IMR-90 (cell line): ENCODE results near the gene PCGF2. TPM values are rescaled to one million over a fixed set of nuclear protein-coding genes. Genes with fewer than 3 reads are reported as not detected.

Experiments used
- ATAC-seq: fragments of 200-7000 bp; cut with Tn5 transposase; 2 replicates; pipeline ENCODE4 v1.9.1; 2020; ENCODE audit warnings: low read depth, mild to moderate bottlenecking, moderate library complexity
- BruUV-seq: library from RNA; stranded (reverse); fragments of 400-500 nt; replicated peaks from 2 replicates; lab custom pipeline; 2021; lab: Mats Ljungman, UMichigan
- CTCF ChIA-PET: fragments of 300-600 bp; formaldehyde crosslinking; extraction: SDS; loops from one replicate; lab custom pipeline; 2021; ENCODE audit warnings: antibody characterized with exemption; lab: Yijun Ruan, JAX
- POLR2A ChIA-PET: fragments of 300-600 bp; sonication (Branson Sonifier 250); formaldehyde crosslinking; loops from one replicate; lab custom pipeline; 2022; ENCODE audit warnings: antibody characterized with exemption; ENCODE audit not compliant: unreplicated experiment; lab: Charles Lee
- DNase-seq: peaks from one replicate; pipeline ENCODE4 v3.0.0; 2013
- H2AFZ ChIP-seq: replicated peaks from 2 replicates; pipeline ENCODE3; 2013; ENCODE audit warnings: low read length, mild to moderate bottlenecking; ENCODE audit not compliant: poor library complexity
- H2AK5ac ChIP-seq: 2 replicates; pipeline ENCODE4 v1.6.1; 2013; ENCODE audit warnings: low read depth, low read length, inconsistent platforms
- H2AK9ac ChIP-seq: replicated peaks from 2 replicates; pipeline ENCODE3; 2013; ENCODE audit warnings: mild to moderate bottlenecking, low read depth, low read length, moderate library complexity; ENCODE audit not compliant: poor library complexity
- H2BK120ac ChIP-seq: 2 replicates; pipeline ENCODE4 v1.6.1; 2013; ENCODE audit warnings: low read depth, low read length, inconsistent platforms
- H2BK15ac ChIP-seq: 3 replicates; pipeline ENCODE4 v1.6.1; 2013; ENCODE audit warnings: low read depth, low read length, inconsistent platforms
- H2BK20ac ChIP-seq: 2 replicates; pipeline ENCODE4 v1.6.1; 2013; ENCODE audit warnings: low read depth, mild to moderate bottlenecking, inconsistent platforms, low read length, moderate library complexity
- H2BK5ac ChIP-seq: 2 replicates; pipeline ENCODE4 v1.6.1; 2013; ENCODE audit warnings: mild to moderate bottlenecking, low read depth, low read length, inconsistent platforms; ENCODE audit not compliant: poor library complexity, severe bottlenecking
- H3K14ac ChIP-seq: replicated peaks from 2 replicates; pipeline ENCODE4 v1.6.1; 2013; ENCODE audit warnings: low read depth, low read length, inconsistent platforms
- H3K18ac ChIP-seq: 2 replicates; pipeline ENCODE4 v1.6.1; 2013; ENCODE audit warnings: low read depth, low read length, control low read depth
- H3K23ac ChIP-seq: 2 replicates; pipeline ENCODE4 v1.6.1; 2013; ENCODE audit warnings: low read depth, low read length, inconsistent platforms
- H3K27ac ChIP-seq: 2 replicates; pipeline ENCODE4 v1.5.1; 2013; ENCODE audit warnings: mild to moderate bottlenecking, control low read depth, low read length; ENCODE audit not compliant: insufficient read depth
- H3K27me3 ChIP-seq: 2 replicates; pipeline ENCODE4 v1.6.1; 2013; ENCODE audit warnings: low read length; ENCODE audit not compliant: control insufficient read depth, insufficient read depth
- H3K36me3 ChIP-seq: 2 replicates; pipeline ENCODE4 v1.6.1; 2013; ENCODE audit warnings: low read length, mixed read lengths; ENCODE audit not compliant: control insufficient read depth, insufficient read depth
- H3K4ac ChIP-seq: 2 replicates; pipeline ENCODE4 v1.6.1; 2013; ENCODE audit warnings: low read depth, low read length, inconsistent platforms
- H3K4me1 ChIP-seq: 2 replicates; pipeline ENCODE4 v1.6.1; 2013; ENCODE audit warnings: low read length, mixed read lengths; ENCODE audit not compliant: control insufficient read depth, insufficient read depth
- H3K4me2 ChIP-seq: 2 replicates; pipeline ENCODE4 v1.6.1; 2013; ENCODE audit warnings: low read depth, mild to moderate bottlenecking, control low read depth, low read length, moderate library complexity
- H3K4me3 ChIP-seq: 2 replicates; pipeline ENCODE4 v1.5.1; 2013; ENCODE audit warnings: low read depth, mild to moderate bottlenecking, control low read depth, low read length, moderate library complexity; ENCODE audit not compliant: insufficient read depth
- H3K56ac ChIP-seq: 2 replicates; pipeline ENCODE4 v1.6.1; 2013; ENCODE audit warnings: low read length, inconsistent platforms; ENCODE audit not compliant: insufficient read depth; ENCODE audit errors: extremely low read depth
- H3K79me1 ChIP-seq, 2 experiments: 2 replicates each; pipeline ENCODE4 v1.6.1; 2013; ENCODE audit warnings: low read length in 2 of 2, inconsistent platforms in 1 of 2, low read depth in 1 of 2
- H3K9ac ChIP-seq: 2 replicates; pipeline ENCODE4 v1.6.1; 2013; ENCODE audit warnings: low read depth, low read length, control low read depth
- H3K9me1 ChIP-seq: 2 replicates; pipeline ENCODE4 v1.6.1; 2013; ENCODE audit warnings: low read length, inconsistent platforms; ENCODE audit not compliant: insufficient read depth
- H3K9me3 ChIP-seq: 2 replicates; pipeline ENCODE4 v1.6.1; 2013; ENCODE audit warnings: low read length; ENCODE audit not compliant: control insufficient read depth, insufficient read depth
- H4K20me1 ChIP-seq: 2 replicates; pipeline ENCODE4 v1.6.1; 2013; ENCODE audit warnings: low read length, inconsistent platforms; ENCODE audit not compliant: insufficient read depth
- H4K5ac ChIP-seq: 2 replicates; pipeline ENCODE4 v1.6.1; 2013; ENCODE audit warnings: mild to moderate bottlenecking, low read depth, low read length, control low read depth
- H4K8ac ChIP-seq, 2 experiments: 2 replicates each; pipeline ENCODE4 v1.6.1; 2013; ENCODE audit warnings: low read depth in 2 of 2, low read length in 2 of 2, control low read depth in 1 of 2, inconsistent platforms in 1 of 2
- H4K91ac ChIP-seq: 2 replicates; pipeline ENCODE4 v1.6.1; 2013; ENCODE audit warnings: low read depth, low read length, inconsistent platforms; ENCODE audit not compliant: insufficient read depth
- BHLHE40 ChIP-seq: fragments of 150-350 bp; IDR thresholded peaks from 2 replicates; pipeline ENCODE4 v1.6.1; 2016; ENCODE audit warnings: mild to moderate bottlenecking, low read depth, low read length
- CHD1 ChIP-seq: IDR thresholded peaks from 2 replicates; pipeline ENCODE4 v1.6.1; 2012; ENCODE audit warnings: low read depth, low read length, improper control_type of control experiment
- FOS ChIP-seq: fragments of 150-350 bp; IDR thresholded peaks from 2 replicates; pipeline ENCODE4 v1.6.1; 2016; ENCODE audit warnings: low read depth, low read length
- MAFK ChIP-seq: IDR thresholded peaks from 2 replicates; pipeline ENCODE4 v1.6.1; 2012; ENCODE audit warnings: low read depth, low read length, improper control_type of control experiment
- MAZ ChIP-seq: IDR thresholded peaks from 2 replicates; pipeline ENCODE4 v1.6.1; 2012; ENCODE audit warnings: low read depth, mild to moderate bottlenecking, low read length, improper control_type of control experiment, moderate library complexity, borderline replicate concordance
- MXI1 ChIP-seq: IDR thresholded peaks from 2 replicates; pipeline ENCODE4 v1.6.1; 2012; ENCODE audit warnings: low read depth, mild to moderate bottlenecking, low read length, moderate library complexity, borderline replicate concordance
- NFE2L2 ChIP-seq: fragments of 150-350 bp; IDR thresholded peaks from 2 replicates; pipeline ENCODE4 v1.6.1; 2016; ENCODE audit warnings: low read depth, mild to moderate bottlenecking, low read length
- POLR2A ChIP-seq: IDR thresholded peaks from 2 replicates; pipeline ENCODE4 v1.6.1; 2012; ENCODE audit warnings: mild to moderate bottlenecking, low read depth, low read length
- RAD21 ChIP-seq: IDR thresholded peaks from 2 replicates; pipeline ENCODE4 v1.6.1; 2012; ENCODE audit warnings: low read length, improper control_type of control experiment
- RCOR1 ChIP-seq: IDR thresholded peaks from 2 replicates; pipeline ENCODE4 v1.6.1; 2012; ENCODE audit warnings: mild to moderate bottlenecking, low read length, improper control_type of control experiment; ENCODE audit not compliant: insufficient replicate concordance
- RFX5 ChIP-seq: IDR thresholded peaks from 2 replicates; pipeline ENCODE4 v1.8.0; 2012; ENCODE audit warnings: low read depth, mild to moderate bottlenecking, low read length, moderate library complexity
- SMC3 ChIP-seq: fragments of 150-350 bp; IDR thresholded peaks from 2 replicates; pipeline ENCODE4 v1.6.1; 2016; ENCODE audit warnings: low read depth, mild to moderate bottlenecking, antibody characterized with exemption, low read length, moderate library complexity
- WGBS, 2 experiments: methylation state at CpG; one replicate each; pipeline versions ENCODE4 v1.1.5 to v1.1.7; 2013; ENCODE audit warnings: missing lambda C conversion rate in 2 of 2; ENCODE audit not compliant: insufficient read length in 1 of 2; ENCODE audit errors: extremely low coverage in 2 of 2; 5-methylcytosine and 5-hydroxymethylcytosine counted together
- dilution Hi-C: fragments of 300-500 bp; cut with HindIII; formaldehyde crosslinking; loops from one replicate; pipeline ENCODE4 v1.14.3; 2018; ENCODE audit warnings: low sequenced_read_pairs; ENCODE audit not compliant: unreplicated experiment
- in situ Hi-C: fragments of 300-500 bp; cut with MboI; formaldehyde crosslinking; loops from 3 replicates; pipeline ENCODE4 v1.14.3; 2019; ENCODE audit warnings: low sequenced_read_pairs, inconsistent platforms, mixed read lengths
- intact Hi-C: fragments of 100-400 bp; cut with micrococcal nuclease; formaldehyde crosslinking; loops from 2 replicates; pipeline ENCODE4 v1.10.0; 2022
- polyA plus RNA-seq, 3 experiments: library from polyadenylated mRNA; depleted of rRNA; stranded (reverse); fragments of >200 nt; gene quantifications; 2 replicates each; pipeline ENCODE4 v1.2.3, GENCODE V29; 2012; ENCODE audit warnings: low replicate concordance in 1 of 3
- total RNA-seq: library from RNA; depleted of rRNA; stranded (reverse); fragments of >200 nt; gene quantifications from 2 replicates; pipeline ENCODE4 v1.2.3, GENCODE V29; 2012
- TF ChIP-seq, protein P1 (sequence below): fragments of 150-350 bp; IDR thresholded peaks from 2 replicates; pipeline ENCODE4 v1.6.1; 2017; ENCODE audit warnings: mild to moderate bottlenecking, antibody characterized with exemption, low read length, low read depth
- TF ChIP-seq, protein P2 (sequence below): conservative IDR thresholded peaks from 2 replicates; pipeline ENCODE4 v1.5.1; 2012; ENCODE audit warnings: mild to moderate bottlenecking, low read depth, low read length, improper control_type of control experiment

The PCGF2 gene
- total and polyA plus RNA-seq, 2 of the 4 experiments (the other 2 are of a cell fraction), result 1.1 to 18.2 TPM

DNA sequence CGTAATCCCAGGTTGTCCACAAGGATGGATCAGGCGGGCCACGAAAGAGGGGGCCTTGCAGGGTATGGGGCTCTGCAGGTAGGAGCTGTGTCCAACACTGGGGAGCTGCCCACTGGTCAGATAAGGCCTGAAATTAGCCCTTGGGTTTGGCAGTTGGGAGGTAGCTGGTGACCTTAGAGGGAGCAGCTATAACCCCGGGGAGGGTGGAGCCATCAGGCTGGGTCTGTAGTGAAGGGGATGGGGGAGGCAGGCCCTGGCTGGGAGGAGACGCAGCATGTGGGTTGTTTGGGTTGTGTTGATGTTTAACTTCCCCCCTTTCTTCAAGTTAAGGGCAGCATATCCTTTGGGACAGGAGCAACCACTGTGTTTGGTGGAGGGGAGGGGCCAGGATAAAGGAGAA, 37.2 kb downstream of the PCGF2 start:
- 94% methylated on average over 2 of the region's 5 CpGs; no CpG with 5 or more reads in 1 of the 2 experiments for WGBS, 2 experiments
- in situ Hi-C loops, result no loop called here
- Histone ChIP-seq H3K9me3 (no peaks in the 10 kb centered on the region), H3K4me3 (no peak overlapping the region), H2BK20ac (no peak overlapping the region), H2AK9ac (no peak overlapping the region), H3K4ac (no peak overlapping the region), H2AFZ (no peak overlapping the region), H4K8ac (no peak overlapping the region), H2BK120ac (no peak overlapping the region), H3K18ac (no peak overlapping the region), H2BK15ac (no peak overlapping the region), H4K91ac (no peak overlapping the region), H3K79me1 (peaks cover 17 to 42% of the 10 kb centered on the region in 2 experiments; a peak in 3 of 4 replicates), H3K4me2 (no peak overlapping the region), H3K56ac (no peak overlapping the region), H3K27me3 (no peaks in the 10 kb centered on the region), H4K20me1 (peaks cover 27% of the 10 kb centered on the region; the same call in 1 of the 2 replicates), H2AK5ac (no peak overlapping the region), H4K5ac (no peak overlapping the region), H3K14ac (no peak overlapping the region), H3K9me1 (peaks cover 3% of the 10 kb centered on the region; the same call in 1 of the 2 replicates), H3K27ac (no peak overlapping the region), H3K23ac (no peak overlapping the region), H3K4me1 (peaks cover 4% of the 10 kb centered on the region; the same call in 1 of the 2 replicates), H3K9ac (no peak overlapping the region), H2BK5ac (no peak overlapping the region), H3K36me3 (peaks cover 58% of the 10 kb centered on the region)
- intact Hi-C loops, result no loop called here
- ChIA-PET CTCF (no interaction called here), POLR2A (no interaction called here)
- no TSS peak for BruUV-seq
- ATAC-seq (no peak), DNase-seq (no peak)
- TF ChIP-seq NFE2L2 (no peak), SMC3 (no peak), RCOR1 (no peak), CHD1 (no peak), POLR2A (no peak), RAD21 (no peak), FOS (no peak), MAFK (no peak), BHLHE40 (no peak), MXI1 (no peak), RFX5 (no peak), MAZ (no peak)
- TF ChIP-seq, protein P1, sequence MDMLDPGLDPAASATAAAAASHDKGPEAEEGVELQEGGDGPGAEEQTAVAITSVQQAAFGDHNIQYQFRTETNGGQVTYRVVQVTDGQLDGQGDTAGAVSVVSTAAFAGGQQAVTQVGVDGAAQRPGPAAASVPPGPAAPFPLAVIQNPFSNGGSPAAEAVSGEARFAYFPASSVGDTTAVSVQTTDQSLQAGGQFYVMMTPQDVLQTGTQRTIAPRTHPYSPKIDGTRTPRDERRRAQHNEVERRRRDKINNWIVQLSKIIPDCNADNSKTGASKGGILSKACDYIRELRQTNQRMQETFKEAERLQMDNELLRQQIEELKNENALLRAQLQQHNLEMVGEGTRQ, result no peak
- TF ChIP-seq, protein P2, sequence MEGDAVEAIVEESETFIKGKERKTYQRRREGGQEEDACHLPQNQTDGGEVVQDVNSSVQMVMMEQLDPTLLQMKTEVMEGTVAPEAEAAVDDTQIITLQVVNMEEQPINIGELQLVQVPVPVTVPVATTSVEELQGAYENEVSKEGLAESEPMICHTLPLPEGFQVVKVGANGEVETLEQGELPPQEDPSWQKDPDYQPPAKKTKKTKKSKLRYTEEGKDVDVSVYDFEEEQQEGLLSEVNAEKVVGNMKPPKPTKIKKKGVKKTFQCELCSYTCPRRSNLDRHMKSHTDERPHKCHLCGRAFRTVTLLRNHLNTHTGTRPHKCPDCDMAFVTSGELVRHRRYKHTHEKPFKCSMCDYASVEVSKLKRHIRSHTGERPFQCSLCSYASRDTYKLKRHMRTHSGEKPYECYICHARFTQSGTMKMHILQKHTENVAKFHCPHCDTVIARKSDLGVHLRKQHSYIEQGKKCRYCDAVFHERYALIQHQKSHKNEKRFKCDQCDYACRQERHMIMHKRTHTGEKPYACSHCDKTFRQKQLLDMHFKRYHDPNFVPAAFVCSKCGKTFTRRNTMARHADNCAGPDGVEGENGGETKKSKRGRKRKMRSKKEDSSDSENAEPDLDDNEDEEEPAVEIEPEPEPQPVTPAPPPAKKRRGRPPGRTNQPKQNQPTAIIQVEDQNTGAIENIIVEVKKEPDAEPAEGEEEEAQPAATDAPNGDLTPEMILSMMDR, result no peak
- dilution Hi-C loops, result no loop called here
